ENCODE results near the gene POLRMT. TPM values are rescaled to one million over a fixed set of nuclear protein-coding genes. Genes with fewer than 3 reads are reported as not detected.
A peak's percentile ranks its signal among the peaks of the same experiment; 100 is the strongest.
"Not testable (repeated sequence)": the region's sequence is repeated elsewhere in the genome, so short reads cannot be mapped to it uniquely, and the experiment has no call there.

Gene POLRMT
- total RNA-seq, 4 donors from 2014 or later: 33.8 to 119 (median 70.5) TPM

DNA sequence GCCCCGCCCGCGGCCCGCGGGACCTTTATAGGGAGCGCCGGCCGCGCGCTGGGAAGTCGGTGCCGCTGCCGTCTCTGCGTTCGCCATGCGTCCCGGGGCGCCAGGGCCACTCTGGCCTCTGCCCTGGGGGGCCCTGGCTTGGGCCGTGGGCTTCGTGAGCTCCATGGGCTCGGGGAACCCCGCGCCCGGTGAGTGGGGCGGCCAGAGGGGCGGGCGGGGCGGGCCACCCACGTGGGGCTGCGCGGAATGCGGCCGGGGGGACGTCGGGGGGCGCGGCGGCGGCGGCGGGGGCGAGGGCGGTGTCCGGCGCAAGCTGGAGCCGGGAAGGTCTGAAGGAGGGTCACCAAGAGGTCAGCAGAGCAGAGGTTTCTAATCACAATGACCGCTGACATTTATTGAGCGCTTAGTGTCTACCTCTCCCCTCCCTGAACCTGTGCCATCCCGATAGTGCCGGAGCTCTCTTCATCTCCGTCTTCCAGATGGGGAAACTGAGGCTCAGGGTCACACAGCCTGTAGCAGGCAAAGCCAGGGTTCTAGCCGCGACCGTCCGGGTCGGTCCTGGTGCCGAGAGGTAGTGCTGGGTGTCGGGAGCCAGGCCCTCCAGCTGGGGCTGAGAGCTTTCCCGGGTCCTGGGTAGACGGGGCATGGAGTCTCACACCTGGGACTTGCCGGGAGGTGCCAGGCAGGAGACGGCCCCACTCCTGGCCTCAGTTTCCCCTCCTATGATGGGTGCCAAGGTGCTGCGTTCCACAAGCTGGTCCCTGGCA lies 43.2 kb upstream of the POLRMT start, which contains the start of gene FSTL3:
Gene FSTL3 (plus strand): TSS at position 54 of the 767 bp plus-strand sequence. CDS start 32 bp downstream, at position 86.
- TF ChIP-seq CTCF (IDR thresholded peaks at IDR 0.05) (no peak), POLR2A (IDR thresholded peaks at IDR 0.05) (no peak)
- Histone ChIP-seq H3K4me1 (peaks cover 3 to 42% (median 12%) of the 10 kb centered on the region in 4 donors), H3K27me3 (peaks cover 0 to 3% of the 10 kb centered on the region in 2 donors), H3K4me3 (peak within 1 kb of the TSS; percentile 31 to 52 (median 41)), H3K27ac (peak within 1 kb of the TSS; percentile 60 to 86 (median 73)), H3K36me3 (no peaks in the 10 kb centered on the region), H3K9me3 (no peaks in the 10 kb centered on the region)
- DNase-seq: no peak

GRCh38 chr19:676007-676338 lies 42.6 kb upstream of the POLRMT start:
- Histone ChIP-seq H3K36me3 (no peaks in the 10 kb centered on the region), H3K4me3 (peak overlapping the region in 2 of 4 donors; percentile 50 to 52), H3K27me3 (peaks cover 0 to 3% of the 10 kb centered on the region in 2 donors), H3K4me1 (peaks cover 3 to 42% (median 10%) of the 10 kb centered on the region in 4 donors), H3K27ac (peak overlapping the region in 3 of 4 donors; percentile 38 to 86 (median 79)), H3K9me3 (no peaks in the 10 kb centered on the region)
- TF ChIP-seq POLR2A (IDR thresholded peaks at IDR 0.05) (no peak), CTCF (IDR thresholded peaks at IDR 0.05) (no peak)
- DNase-seq: no peak

DNA sequence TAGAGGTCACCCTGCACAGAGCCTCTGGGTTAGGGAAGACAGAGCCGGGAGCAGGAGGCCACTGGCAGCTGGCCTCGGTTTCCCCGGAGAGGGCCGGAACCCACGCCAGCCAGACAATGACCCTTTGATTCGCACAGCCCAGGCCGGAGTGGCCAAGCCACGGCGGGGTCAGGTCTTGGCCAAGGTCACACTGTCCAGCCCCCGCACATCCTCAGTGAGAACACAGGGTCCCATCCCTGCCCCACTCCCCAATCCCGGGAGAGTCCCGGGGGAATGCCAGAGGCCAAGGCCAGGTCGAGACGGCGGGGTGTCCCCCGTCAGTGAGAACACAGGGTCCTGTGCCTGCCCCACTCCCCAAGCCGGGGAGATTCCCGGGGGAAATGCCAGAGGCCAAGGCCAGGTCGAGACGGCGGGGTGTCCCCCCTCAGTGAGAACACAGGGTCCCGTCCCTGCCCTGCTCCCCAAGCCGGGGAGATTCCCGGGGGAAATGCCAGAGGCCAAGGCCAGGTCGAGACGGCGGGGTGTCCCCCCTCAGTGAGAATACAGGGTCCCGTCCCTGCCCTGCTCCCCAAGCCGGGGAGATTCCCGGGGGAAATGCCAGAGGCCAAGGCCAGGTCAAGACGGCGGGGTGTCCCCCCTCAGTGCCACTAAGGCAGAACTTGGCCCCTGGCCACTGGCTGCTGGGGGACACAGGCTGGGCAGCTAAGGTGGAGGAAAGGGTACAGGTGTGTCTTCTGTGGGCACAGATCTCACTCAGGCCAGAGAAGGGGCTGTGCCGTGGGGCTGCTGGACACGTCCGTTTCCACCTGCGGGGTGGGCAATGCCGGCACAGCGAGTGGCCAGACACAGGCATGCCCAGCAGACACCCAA lies 41.2 kb upstream of the POLRMT start:
- Histone ChIP-seq H3K4me1 (peaks cover 1 to 40% (median 5%) of the 10 kb centered on the region in 4 donors), H3K9me3 (no peaks in the 10 kb centered on the region), H3K4me3 (no peak overlapping the region), H3K27me3 (peaks cover 0 to 3% of the 10 kb centered on the region in 2 donors), H3K27ac (peak overlapping the region in 1 of 4 donors; percentile 56), H3K36me3 (no peaks in the 10 kb centered on the region)
- TF ChIP-seq POLR2A (IDR thresholded peaks at IDR 0.05) (no peak), CTCF (IDR thresholded peaks at IDR 0.05) (no peak)
- DNase-seq: peak in 1 of 3 donors; percentile 37

DNA sequence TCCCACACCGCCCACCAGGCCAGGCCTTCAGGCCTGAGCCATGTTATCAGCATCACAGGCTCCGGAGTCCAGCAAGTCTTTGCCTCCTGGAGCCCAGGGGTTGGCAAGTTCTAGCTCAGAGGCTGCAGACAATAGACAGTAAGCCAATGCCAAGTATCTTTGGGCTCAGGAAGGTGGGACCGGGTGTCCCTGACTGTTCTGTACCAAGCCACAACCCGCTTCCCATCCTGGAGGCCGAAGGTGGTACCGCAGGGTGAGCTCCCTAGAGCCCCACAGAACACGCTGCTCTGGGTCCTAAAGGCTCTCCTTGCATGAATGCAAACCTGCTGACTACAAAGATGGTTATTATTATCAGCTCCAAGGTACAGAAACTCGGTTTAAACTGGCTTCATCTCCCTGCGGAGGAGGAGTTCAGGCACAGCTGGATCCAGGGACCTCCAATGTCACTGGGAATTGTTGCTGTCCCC lies 37.3 kb upstream of the POLRMT start:
- Histone ChIP-seq H3K27me3 (no peaks in the 10 kb centered on the region), H3K36me3 (no peaks in the 10 kb centered on the region), H3K4me1 (peaks cover 0 to 5% (median 1%) of the 10 kb centered on the region in 4 donors), H3K9me3 (peaks cover 0 to 3% (median 0%) of the 10 kb centered on the region in 4 donors), H3K27ac (no peak overlapping the region), H3K4me3 (no peak overlapping the region)
- no peak for TF ChIP-seq CTCF (IDR thresholded peaks at IDR 0.05)
- no peak for DNase-seq

DNA sequence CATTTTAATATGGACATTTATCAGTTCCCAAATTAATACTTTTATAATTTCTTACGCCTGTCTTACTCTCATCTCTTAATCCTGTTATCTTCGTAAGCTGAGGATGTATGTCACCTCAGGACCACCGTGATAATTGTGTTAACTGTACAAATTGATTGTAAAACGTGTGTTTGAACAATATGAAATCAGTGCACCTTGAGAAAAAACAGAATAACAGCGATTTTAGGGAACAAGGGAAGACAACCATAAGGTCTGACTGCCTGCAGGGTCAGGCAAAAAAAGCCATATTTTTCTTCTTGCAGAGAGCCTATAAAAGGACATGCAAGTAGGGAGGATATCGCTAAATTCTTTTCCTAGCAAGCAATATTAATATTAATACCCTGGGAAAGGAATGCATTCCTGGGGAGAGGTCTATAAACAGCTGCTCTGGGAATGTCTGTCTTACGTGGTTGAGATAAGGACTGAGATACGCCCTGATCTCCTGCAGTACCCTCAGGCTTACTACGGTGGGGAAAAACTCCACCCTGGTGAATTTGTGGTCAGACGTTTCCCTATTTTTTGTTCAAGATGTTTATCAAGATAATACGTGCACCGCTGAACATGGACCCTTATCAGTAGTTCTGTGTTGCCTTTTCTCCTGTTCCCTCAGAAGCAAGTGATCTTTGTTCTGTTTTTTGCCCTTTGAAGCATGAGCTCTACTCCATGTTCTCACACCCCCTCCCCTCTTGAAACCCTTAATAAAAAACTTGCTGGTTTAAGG lies 35.5 kb upstream of the POLRMT start:
- peaks cover 0 to 11% (median 3%) of the 10 kb centered on the region in 4 donors for H3K4me1 ChIP-seq
- H3K9me3 ChIP-seq, H3K36me3 ChIP-seq: not testable (repeated sequence)

GRCh38 chr19:666985-667573 lies 33.7 kb upstream of the POLRMT start:
- not testable (repeated sequence) for H3K27ac ChIP-seq, H3K27me3 ChIP-seq, H3K9me3 ChIP-seq, DNase-seq, H3K36me3 ChIP-seq, H3K4me3 ChIP-seq
- peaks cover 4 to 17% (median 9%) of the 10 kb centered on the region in 4 donors for H3K4me1 ChIP-seq

More for the DNA sequence above, 35.5 kb upstream of the POLRMT start:
- not testable (repeated sequence) for H3K27ac ChIP-seq, H3K4me3 ChIP-seq, DNase-seq, H3K27me3 ChIP-seq

All from Peyer's patch (tissue), 4 donors.